Measurements from ENCODE around the gene KNDC1.

Gene KNDC1

DNA sequence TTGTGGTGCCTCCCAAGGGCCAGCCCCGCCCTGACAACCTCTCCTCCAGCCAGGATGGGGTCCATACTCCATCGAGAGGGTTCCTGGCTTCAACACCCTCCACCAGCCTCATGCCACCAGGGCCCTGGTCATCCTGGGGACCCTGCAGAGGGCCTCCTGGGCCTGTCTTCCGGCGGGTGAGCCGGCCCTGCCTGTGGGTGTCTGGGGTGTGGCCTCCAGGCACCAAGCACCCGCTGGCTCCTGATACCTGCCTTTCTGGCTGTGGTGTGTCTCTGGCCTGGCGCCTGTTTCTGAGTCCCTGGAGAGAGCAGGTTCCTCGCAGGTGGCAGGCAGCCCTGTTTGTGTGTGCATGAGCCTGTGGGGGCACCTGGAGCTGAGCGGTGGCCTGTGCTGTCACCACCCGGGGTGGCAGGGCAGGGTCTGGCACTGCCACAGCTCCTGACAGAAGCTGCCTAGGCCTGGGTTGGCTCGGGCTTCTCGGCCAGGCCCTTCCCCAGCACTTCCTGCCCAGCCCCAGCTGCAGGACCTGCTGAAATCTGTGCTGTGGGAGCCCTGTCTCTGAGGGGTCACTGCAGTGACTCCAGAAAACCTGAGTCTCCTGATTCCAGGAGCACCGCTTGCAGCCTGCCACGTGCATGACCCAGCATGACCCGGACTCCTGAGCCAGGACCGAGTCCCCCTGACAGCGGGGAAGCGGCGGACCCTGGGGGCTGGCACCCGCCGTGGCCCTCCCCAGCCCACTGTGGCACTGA lies 98.2 kb downstream of the KNDC1 start:
- Mint-ChIP-seq H3K36me3 (ENCODE audit: low read depth) (no peaks in the 10 kb centered on the region), H3K27me3 (ENCODE audit: low read depth) (peaks cover 15% of the 10 kb centered on the region), H3K9me3 (no peaks in the 10 kb centered on the region), H3K4me1 (peaks cover 11% of the 10 kb centered on the region), H3K27ac (no peak overlapping the region), H3K4me3 (no peak overlapping the region)
- TF ChIP-seq, protein P1, sequence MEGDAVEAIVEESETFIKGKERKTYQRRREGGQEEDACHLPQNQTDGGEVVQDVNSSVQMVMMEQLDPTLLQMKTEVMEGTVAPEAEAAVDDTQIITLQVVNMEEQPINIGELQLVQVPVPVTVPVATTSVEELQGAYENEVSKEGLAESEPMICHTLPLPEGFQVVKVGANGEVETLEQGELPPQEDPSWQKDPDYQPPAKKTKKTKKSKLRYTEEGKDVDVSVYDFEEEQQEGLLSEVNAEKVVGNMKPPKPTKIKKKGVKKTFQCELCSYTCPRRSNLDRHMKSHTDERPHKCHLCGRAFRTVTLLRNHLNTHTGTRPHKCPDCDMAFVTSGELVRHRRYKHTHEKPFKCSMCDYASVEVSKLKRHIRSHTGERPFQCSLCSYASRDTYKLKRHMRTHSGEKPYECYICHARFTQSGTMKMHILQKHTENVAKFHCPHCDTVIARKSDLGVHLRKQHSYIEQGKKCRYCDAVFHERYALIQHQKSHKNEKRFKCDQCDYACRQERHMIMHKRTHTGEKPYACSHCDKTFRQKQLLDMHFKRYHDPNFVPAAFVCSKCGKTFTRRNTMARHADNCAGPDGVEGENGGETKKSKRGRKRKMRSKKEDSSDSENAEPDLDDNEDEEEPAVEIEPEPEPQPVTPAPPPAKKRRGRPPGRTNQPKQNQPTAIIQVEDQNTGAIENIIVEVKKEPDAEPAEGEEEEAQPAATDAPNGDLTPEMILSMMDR (IDR thresholded peaks at IDR 0.05; ENCODE audit: unreplicated experiment in 3 of 3), result no peak

DNA sequence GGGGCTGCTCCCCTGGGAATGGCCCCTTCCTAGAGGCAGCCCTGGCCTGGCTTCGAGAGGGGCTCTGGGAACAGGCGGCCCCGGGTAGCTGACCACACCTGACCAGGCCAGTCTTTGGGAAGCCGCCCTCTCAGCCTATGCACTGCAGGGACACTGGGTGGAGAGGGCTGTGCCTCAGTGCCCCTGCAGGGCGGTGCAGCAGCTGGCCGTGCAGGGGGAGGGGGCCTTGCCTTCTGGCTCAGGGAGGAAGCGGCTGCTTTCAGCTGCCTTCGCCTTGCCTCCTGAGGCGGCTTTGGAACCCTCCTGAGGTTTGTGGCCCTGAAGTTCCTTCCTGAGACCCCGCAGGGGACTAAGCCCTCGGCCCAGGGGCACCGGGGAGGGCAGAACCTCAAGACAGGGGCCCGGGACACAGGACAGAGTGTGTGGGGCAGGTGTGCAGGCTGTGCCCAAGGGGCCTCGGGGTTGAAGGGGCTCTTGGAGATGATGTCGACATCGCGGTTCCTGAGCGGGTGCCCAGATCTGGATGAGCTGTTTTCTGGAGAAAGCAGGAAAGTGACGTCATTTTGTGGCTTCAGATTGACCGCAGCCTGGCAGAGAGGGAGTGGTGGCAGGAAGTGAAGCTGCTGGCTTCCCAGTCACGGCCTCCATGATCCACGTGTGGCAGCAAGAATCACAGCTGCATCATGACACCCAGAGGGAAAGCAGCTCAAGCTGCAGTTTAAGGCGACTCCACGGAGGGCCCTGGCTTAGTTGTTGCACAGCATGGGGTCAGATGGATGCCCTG lies 99.0 kb downstream of the KNDC1 start:
- no peaks in the 10 kb centered on the region for H3K36me3 Mint-ChIP-seq (ENCODE audit: low read depth)
- peaks cover 15% of the 10 kb centered on the region for H3K27me3 Mint-ChIP-seq (ENCODE audit: low read depth)
- peak overlapping the region in 1 of 3 experiments; percentile 56 for H3K27ac Mint-ChIP-seq
- TF ChIP-seq, protein P1 (IDR thresholded peaks at IDR 0.05; ENCODE audit: unreplicated experiment in 3 of 3), result no peak
- peaks cover 11% of the 10 kb centered on the region for H3K4me1 Mint-ChIP-seq
- H3K4me3 Mint-ChIP-seq, result peak overlapping the region; percentile 40 to 75 (median 52)
- no peaks in the 10 kb centered on the region for H3K9me3 Mint-ChIP-seq

DNA sequence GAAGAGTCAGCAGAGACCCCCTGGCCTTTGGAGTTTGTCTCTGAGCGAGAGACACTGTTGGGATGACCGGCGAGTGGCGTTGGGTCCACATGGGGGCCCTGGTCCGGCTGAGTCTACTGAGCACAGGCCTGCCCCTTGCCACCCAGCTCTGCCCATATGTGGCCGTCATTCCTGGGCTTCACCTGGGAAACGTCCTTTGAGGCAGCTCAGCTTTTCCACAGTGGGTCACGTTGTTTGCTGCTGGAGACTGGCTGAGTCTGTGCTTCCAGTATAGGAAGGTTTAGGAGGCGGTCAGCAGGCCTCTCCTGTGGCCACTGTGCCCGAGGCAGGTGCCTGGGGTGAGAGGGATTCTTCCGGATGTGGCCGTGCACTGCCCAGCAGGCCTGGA lies 99.6 kb downstream of the KNDC1 start:
- TF ChIP-seq, protein P1 (IDR thresholded peaks at IDR 0.05; ENCODE audit: unreplicated experiment in 3 of 3), result no peak
- H3K27ac Mint-ChIP-seq, result no peak overlapping the region
- H3K4me3 Mint-ChIP-seq, result peak overlapping the region; percentile 70 to 78 (median 75)
- peaks cover 9% of the 10 kb centered on the region for H3K4me1 Mint-ChIP-seq
- H3K27me3 Mint-ChIP-seq (ENCODE audit: low read depth), result peaks cover 14% of the 10 kb centered on the region
- no peaks in the 10 kb centered on the region for H3K36me3 Mint-ChIP-seq (ENCODE audit: low read depth)
- no peaks in the 10 kb centered on the region for H3K9me3 Mint-ChIP-seq

DNA sequence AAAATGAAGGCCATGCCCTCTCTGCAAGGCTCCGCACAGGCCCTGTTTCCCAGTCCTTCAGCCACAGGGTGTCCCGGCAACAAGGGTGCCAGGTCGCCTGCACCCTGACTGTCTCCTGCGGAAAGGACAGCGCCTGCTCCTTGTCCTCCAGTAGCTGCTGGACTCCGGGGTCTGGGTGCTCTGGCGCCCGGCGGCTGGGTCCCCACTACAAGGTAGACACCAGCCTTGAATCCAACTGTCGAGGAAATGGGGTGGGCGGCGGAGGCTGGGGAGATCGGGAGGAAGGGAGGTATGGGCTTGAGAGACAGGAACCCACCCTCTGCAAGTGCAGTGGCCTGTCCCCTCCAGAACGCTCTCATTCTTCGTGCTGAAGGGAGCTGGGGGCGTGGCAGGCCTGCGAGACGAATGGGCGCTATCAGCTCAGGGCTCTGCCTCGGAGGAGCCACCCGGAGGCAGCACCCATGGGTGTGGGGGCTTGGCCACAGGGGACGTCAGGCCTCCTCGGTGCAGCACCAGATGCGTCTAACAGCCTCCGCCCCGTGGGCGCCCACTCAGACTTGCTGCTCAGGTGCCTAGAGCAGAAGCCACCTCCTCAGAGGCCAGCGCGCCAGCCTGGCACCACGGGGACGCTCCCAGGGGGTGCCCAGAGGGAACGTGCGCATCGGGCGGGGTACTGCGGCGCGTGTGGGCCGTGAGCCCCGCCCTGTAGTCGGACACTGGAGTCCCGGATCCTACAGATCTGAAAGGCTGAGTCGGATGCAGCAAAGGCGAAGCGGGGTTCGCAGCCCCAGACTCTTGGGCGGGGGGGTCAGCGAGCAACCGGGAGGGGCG lies 101.1 kb downstream of the KNDC1 start:
- Mint-ChIP-seq H3K36me3 (ENCODE audit: low read depth) (no peaks in the 10 kb centered on the region), H3K4me1 (peaks cover 5% of the 10 kb centered on the region), H3K9me3 (no peaks in the 10 kb centered on the region), H3K4me3 (peak overlapping the region; percentile 61 to 78 (median 73)), H3K27me3 (ENCODE audit: low read depth) (peaks cover 18% of the 10 kb centered on the region), H3K27ac (no peak overlapping the region)
- TF ChIP-seq, protein P1 (IDR thresholded peaks at IDR 0.05; ENCODE audit: unreplicated experiment in 3 of 3), result no peak

DNA sequence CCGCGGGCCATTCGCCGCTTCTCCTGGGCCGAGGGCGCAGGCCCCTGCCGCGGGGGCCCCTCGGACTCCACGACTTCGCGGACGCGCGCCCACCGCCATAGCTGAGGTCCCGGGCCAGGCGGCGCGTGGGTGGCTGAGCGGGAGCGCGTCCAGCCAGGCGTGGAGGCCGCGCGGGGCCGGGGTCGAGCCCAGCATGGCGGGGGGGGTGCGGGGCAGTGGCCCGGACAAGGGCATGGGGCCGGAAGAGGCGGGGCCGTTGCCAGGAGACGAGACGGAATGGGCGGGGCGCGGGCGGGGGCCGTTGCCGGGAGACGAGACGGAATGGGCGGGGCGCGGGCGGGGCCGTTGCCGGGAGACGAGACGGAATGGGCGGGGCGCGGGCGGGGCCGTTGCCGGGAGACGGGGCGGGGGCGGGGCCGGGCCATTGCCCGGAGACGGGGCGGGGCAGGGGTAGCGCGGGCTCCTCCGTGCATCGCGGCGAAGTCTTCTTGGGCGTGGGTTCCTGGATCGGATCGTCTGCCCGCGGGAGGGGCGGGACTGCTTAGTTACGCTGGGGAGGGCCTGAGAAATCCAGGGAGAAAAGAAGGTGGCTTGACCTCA lies 101.8 kb downstream of the KNDC1 start:
- Mint-ChIP-seq H3K9me3 (no peaks in the 10 kb centered on the region), H3K27ac (no peak overlapping the region), H3K27me3 (ENCODE audit: low read depth) (peaks cover 20% of the 10 kb centered on the region), H3K4me3 (peak overlapping the region; percentile 80 to 85 (median 82)), H3K36me3 (ENCODE audit: low read depth) (no peaks in the 10 kb centered on the region), H3K4me1 (peaks cover 5% of the 10 kb centered on the region)
- TF ChIP-seq, protein P1 (IDR thresholded peaks at IDR 0.05; ENCODE audit: unreplicated experiment in 3 of 3), result no peak
